ENCODE results near the gene IGFBPL1.
"Not testable (repeated sequence)": the region's sequence is repeated elsewhere in the genome, so short reads cannot be mapped to it uniquely, and the experiment has no call there.

The IGFBPL1 gene

DNA sequence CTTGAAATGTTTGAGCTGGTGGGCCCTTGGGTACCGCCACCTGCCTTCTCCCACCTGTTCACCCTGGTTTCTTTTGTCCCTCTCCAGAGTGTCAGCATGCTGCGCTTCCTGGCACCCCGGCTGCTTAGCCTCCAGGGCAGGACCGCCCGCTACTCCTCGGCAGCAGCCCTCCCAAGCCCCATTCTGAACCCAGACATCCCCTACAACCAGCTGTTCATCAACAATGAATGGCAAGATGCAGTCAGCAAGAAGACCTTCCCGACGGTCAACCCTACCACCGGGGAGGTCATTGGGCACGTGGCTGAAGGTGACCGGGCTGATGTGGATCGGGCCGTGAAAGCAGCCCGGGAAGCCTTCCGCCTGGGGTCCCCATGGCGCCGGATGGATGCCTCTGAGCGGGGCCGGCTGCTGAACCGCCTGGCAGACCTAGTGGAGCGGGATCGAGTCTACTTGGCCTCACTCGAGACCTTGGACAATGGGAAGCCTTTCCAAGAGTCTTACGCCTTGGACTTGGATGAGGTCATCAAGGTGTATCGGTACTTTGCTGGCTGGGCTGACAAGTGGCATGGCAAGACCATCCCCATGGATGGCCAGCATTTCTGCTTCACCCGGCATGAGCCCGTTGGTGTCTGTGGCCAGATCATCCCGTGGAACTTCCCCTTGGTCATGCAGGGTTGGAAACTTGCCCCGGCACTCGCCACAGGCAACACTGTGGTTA is 28.4 kb downstream of the IGFBPL1 start:
- no peak for DNase-seq

DNA sequence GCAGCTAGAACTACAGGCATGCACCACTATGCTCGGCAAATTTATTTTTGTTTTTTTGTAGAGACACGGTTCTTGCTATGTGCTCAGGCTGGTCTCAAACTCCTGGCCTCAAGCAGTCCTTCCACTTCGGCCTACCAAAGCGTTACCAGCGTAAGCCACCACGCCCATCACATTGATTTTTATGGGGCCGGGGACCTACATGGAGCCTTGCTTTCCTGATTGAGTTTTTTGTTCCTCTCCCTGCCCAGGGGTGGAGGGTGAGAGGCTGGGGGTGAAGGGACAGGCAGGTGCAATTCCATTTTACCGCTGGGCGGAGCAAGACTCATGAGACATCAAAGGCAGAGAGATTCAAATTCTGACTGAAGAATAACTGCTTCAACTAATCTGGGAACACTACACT is 29.8 kb downstream of the IGFBPL1 start:
- no peak for DNase-seq

DNA sequence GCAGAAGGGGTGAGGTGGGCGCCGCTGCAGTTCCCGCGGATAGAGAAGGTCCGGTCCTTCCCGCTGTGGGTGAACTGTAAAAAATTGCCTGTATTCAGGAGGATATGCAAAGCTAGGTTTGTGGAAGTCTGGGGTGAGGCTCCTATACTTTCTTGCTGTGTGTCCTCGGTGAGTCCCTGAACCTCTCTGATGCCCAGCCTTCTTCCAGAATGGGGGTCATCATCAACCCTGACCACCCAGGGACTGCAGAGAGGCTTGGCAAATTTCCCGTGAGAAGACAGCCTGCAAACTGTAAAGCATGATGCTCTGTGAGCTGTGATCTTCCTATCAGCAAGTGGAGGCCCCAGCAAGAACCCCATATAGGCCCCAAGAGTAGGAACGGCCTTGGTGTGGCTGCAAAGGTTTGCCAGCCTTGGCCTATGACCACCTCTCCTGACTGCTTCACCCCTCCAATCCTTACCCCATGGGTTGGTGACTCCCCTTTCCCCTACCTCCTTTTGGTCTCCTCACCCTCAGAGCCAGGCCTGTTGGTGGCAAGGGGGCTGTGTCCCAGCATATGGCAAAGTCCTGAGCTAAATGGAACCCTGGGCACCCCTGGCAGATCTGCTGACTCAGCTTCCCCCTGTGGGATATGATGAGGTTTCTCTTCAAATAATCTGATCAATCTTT is 31.0 kb downstream of the IGFBPL1 start:
- DNase-seq: no peak

DNA sequence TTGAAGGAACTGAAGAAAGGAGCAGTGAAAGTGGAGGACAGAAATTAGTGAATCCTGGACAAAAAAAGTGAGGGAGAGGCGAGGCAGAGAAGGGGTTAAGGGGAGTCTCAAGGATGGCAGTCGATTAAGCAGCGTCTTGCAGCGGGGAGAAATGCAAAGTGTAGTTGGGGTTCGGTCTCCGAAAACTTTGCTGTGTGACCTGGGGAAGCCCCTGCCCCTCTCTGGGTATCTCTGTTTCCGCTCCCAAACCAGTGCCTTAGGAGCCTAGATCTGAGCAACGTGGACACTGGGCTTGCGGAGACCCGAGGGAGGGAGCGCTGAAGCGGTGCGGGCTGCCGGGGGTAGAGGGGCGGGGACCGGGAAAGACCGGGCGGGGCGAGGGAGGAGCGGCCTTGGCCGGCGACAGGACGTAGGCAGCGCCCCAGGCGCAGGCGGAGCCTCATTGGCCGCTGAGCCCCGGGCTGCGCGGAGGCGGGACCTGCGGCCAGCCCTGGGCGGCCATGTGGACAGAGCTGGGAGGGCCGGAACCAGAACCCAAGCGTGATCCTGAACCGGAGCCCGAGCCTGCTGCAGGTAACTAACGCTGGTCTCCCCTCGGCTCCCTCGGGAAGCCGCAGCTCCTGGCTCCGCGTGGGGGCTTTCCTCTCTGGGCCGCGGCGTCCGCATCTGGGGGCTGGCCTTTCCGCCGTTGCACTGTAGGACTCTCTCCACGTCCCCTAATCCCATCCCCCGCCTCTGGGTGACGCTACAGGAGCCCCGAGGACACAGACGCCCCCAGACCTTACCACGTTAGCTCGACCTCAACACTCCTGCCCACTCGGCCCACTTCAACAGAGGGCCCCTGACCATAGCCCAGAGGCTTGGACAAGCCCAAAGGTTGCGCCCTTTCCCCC is 31.8 kb downstream of the IGFBPL1 start, which contains the start of gene ALDH1B1:
ALDH1B1 (plus strand) TSS at position 468 of the 893 bp plus-strand sequence. CDS start 3,047 bp downstream, outside the sequence.
- DNase-seq: peak; percentile 90

DNA sequence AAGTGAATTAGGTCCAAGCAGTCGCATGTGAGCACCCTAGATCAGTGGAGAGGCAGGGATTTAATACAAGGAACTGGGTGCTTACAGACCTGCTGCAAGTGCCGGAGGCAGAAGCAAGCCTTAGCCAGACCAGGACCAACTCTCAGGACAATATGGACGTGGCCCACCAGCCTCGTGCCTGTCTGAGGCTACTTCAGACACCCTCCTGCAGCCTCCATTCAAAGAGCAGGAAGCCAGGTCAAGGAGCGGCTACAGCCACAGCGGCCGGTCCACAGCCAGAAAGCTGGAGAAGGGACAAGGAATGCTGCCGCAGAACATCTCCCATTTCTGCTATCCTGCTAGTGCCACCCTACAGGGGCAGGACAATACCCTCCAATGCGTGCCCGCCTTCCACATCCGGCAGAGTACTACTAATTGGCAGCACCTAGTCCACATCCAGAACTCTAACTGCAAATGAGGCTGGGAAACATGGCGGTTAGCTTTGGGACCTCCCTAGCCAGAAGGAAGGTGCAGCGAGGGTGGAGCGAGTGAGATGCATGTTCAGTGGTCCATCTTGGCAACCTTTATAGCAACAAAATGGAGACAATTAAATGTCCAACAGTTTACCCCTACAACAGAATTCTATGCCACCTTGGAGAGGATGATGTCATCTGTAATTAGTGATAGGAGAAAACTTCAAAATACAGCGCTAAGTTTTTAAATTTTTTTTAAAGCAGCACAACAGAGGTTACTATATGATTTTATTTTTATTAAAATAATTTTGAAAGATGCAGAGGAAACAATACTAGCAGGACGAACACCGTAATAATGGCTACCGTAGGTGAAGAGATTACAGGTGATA is 32.8 kb downstream of the IGFBPL1 start:
- DNase-seq: no peak

DNA sequence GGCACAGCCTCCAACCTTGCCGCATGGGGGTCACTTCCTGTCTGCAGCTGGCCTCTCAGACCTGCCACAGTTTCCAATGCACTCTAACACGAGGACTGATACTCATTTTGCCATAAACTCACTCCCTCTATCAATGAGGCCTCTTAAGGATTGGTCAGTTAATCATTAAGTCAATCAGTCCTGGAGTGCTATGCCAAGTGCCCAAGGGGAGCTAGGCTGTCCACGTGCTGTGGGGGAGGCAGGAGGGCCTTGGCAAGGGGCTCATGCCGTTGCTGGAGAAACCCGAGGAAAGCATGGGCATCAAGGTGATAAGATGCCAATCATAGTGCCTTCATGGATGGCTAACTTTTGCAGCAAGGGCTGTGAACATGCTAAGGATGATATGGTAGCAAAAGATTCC is 33.4 kb downstream of the IGFBPL1 start:
- peak; percentile 11 for DNase-seq

DNA sequence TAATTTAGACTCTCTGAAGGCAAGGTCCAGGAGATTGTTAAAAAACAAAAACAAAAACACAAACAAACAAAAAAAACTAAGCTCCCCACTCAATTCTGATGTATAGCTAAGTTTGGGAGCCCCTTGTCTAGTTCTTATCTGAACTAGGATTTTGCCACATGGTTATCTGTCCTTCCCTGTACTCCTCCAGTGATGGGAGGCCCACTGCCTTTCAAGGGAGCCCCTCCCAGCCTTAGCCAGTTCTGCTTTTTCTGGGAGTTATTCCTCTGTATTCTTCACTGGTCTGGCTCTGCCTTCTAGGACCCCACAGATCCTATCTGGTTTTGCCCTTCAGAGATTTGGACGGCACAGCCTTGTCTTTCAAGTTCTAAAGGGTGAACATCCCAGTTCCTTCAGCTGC is 33.8 kb downstream of the IGFBPL1 start:
- no peak for DNase-seq

DNA sequence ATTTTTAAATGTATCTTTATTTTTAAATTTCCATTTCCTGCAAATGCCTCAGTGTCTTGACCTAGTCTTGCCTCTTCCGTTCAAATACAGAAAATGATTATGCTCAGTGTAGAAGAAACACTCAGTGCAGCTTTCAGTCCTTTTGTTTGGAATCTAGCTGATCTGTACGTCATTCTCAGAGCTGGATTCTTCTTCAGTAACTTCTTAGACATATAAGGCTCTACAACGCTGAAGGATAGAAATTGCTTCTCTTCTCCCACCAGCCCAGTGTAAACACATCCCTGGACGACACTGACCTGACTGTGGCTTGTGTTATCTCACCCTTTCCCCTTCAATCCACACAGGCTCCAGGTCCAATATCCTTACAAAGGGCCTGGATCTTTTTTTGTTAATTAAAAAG is 34.9 kb downstream of the IGFBPL1 start:
- DNase-seq: no peak

DNA sequence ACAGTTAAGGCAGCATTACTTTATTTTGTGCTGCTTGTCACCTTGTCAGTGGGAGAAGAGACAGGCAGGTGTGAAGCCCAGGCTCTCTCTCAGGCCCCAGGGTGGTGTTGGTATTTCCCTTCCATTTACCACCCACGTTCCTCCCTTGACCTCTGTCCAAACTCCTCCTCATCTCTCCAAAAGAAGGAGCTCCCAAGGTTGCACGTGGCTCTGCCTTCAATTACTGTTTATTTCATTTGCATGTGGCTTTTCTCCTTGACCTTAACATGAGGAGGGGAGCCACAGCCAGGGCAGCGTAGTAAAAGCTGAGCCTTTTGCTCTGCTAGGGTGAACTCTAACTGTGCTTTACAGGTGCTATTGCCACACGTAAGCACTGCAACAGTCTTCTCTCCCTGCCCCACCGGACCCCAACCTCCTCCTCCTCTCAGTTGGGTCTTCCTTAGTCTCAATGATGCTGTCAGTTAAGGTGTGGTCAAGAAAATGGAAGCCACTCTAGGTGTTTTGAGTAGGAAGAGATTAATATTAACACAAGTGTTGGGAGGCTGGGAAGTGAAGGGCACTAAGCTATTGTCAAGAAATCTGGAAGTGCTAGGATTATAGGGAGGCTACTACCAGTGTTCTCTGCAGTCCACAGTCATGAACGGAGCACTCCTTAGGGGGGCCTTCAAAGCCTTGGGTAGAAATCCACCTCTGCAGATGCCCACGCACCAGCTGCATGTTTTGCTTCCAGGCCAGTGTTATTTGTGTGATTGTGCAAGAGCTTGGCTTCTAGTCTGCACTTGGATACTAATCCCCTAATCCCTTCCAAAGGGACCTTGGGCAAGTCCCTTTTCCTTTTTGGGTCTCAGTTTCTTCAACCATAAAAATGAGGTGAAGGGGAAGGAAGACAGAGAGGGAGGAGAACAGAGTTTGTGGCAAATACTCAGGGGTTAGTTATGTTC is 35.7 kb downstream of the IGFBPL1 start:
- no peak for DNase-seq

DNA sequence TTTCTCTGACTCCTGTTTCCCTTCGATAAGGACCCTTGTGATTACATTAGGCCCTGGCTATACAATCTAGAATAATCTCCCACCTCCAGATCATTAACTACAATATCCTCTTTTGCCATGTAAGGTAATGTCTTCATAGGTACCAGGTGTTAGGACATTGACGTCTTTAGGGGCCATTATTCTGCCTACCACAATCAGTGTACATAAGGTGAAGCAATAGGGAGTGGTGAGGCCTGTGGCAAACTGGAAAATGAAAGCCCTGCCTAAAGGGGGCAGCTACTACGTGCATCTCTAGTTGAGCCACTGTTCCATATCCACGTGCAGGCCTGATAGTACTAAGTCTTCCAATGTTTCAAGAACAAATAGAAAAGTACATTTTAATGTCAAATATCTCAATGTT is 36.5 kb downstream of the IGFBPL1 start:
- DNase-seq: no peak

DNA sequence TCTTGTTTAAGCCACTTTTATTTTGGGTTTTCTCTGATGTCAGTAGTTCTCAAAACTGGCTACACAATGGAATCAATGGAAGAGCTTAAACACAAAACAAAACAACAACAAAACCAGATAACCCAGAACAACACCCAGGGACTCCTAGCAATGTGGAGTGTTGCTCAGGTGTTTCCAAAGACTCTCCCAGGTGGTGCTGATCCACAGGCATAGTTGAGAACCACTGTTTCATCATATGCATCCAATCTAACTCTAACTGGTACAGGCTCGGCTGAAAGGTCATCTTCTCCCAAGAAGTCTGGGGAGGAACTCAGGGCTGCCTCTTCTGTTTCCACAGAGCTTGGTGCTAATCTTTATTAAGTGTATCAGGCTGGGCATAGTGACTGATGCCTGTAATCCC is 37.2 kb downstream of the IGFBPL1 start:
- DNase-seq: no peak

DNA sequence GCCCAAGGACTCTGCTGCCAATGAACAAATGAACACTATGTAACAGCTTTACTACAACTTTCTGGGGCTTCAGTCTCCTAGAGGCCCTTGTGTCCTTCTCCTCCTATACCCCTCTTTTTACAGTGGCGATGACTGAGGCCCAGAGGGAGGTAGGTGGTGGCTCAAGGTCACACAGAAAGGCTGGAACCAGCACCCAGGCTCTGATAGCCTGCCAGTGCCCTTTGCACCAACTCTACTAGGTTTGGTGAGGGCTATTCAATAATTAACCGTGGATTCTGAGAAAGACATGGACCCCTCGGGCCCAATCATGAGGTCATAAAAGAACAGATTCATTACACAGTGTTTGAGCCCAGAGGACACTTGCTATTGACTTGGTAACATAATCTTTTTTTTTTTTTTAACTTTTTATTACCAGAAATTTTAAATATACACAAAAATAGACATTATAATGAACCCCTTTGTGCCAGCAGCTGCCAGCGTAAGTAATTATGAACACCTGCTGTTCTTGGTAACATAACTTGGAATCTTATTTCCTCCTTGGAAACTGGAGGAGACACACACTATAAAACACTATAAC is 37.8 kb downstream of the IGFBPL1 start:
- DNase-seq: no peak

DNA sequence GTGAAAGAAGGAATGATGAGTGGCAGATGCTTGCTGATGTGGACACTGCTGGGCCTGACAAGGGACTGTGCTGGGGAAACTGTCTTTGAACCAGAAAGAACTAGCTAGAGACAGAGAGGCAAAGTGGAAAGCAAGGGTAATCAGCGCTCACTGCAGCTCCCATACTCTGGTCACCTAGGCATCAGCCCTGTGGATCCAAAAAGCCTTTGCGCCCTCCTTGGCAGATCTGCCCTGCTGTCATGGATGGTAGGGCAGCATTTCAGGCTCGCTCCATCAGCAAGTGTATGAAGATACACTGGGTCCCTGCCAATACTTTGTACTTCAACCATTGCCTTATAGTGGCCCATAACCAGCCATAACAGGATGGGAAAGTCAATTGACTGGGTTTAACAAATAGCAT is 38.4 kb downstream of the IGFBPL1 start:
- DNase-seq: no peak

DNA sequence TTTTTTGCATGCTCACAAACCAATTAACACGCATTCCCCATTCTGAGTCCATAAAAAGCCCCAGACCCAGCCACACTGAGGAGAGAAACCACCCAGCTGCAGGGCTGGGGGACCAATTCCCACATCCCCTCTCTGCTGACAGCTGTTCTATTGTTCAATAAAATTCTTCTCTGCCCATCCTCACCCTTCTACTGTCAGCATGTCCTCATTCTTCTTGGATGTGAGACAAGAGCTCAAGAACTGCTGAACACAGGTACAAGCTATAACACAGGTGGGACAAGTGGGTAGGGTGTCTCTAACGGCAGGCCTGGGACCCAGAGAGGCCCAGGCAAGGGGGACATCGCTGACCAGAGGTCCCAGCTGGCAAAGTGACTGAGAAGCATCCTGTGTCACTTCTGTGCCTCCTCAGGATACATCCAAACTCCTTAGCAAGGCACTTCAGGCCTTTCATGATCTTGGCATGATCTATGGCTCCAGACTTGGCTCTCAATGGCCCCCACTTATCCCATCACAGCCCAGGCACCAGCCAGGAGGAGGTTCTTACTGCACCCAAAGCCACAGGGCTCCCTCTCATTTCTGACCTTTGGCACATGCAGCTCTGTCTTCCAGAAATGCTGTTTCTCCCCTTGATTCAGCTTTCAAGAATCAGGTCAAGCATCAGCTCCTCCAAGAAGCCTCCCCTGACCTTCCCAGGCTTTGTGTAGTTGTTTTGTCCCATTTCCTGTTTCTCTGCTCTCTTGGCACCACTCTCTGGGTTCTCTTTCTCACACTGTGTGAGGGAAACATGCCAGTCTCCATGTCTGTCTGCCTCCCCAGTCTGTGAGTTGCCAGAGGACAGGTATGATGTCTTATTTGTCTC is 39.0 kb downstream of the IGFBPL1 start:
- DNase-seq: peak; percentile 22

DNA sequence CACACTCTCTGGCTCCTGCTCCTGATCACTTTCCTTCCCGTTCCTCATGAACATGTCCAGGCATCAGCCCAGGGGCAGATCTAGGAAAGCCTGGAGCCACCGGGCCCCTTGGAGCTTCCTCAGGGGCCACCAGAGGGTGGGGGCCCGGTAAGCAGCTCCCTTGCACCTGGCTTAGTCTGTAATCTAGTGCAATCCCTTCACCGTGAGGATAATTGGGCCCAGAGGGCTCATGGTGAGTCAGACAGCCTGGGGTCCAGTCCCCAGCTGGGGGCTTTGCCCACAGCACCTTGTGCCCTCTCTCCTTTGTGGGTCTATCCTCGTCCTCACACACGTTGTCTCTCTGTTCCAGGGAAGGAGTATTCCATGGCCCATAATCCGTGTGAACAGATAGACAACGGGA is 42.1 kb downstream of the IGFBPL1 start:
- DNase-seq: no peak

DNA sequence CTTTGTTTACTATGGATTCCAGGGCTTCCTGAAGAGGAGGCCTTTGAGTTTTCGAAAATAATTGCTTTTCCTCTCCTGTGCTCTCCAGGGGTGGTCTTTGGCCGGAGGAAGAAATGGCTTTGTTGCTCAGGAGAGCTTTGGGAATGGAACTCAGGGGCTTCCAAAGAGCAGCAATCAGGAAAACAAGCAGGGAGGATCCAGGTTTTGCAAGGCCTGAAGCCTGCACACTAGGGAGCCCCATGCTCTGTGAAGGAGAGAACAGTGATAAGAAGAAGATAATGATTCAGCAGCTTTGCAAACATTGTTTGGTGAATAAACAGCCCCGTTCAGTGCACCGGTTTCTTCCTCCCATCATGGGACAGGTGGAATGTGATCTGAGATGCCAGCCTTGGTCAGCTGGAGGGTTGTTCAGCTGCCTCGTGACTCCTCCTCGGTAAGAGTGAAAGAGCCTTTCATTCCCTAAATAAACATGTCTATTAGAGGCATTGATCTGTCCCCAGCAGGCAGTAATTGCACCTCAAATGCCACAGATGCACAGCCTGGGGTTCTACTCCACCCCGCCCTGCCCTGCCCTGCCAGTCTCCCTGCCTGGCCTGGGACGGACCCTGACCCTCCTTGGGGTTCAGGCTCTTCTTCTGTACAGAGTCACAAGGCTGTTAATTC is 43.3 kb downstream of the IGFBPL1 start:
- DNase-seq: peak; percentile 74

DNA sequence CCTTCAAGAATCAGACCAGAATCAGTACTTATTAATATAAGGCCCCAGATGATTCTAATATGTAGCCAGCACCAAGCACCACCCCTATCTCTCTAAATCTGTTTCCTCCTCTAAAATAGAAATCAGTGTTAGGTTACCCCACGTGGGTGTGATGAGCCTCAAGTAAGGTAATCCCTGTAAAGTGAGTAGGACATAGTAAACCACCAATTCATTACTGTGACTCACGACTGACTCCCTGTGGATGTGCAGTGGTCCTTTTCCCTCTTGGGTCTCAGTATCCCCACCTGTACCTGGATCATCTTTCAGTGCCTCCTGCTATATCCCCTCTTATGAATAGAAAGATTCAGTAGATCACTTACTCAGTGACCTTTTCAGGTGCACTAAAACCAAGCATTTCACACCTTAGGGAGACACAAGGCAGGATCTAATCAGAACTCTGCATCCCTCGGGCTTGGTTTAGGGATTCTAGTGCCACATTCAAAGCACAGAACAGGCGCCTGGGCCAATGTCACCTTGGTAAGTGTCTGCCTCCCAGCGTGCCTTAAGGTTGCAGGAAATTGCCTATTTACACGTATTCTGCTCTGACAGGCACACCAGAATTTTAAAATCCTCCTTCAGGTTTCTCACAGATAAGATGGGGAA is 43.9 kb downstream of the IGFBPL1 start:
- DNase-seq: peak; percentile 26

DNA sequence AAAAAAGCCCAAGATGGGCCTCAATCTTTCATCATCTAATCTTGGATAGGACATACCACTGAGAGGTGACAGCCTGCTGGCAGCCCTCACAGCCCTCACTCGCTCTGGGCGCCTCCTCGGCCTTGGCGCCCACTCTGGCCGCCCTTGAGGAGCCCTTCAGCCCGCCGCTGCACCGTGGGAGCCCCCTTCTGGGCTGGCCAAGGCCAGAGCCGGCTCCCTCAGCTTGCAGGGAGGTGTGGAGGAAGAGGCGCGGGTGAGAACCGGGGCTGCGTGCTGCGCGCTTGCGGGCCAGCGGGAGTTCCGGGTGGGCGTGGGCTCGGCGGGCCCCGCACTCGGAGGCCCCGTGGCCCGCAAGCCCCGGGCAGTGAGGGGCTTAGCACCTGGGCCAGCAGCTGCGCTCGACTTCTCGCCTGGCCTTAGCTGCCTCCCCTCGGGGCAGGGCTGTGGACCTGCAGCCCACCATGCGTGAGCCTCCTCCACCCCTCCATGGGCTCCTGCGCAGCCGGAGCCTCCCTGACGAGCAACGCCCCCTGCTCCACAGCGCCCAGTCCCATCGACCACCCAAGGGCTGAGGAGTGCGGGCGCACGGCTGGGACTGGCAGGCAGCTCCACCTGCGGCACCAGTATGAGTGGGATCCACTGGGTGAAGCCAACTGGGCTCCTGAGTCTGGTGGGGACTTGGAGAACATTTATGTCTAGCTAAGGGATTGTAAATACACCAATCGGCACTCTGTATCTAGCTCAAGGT is 46.7 kb downstream of the IGFBPL1 start:
- DNase-seq: not testable (repeated sequence)

Data from DMS53 (cell line).